ENCODE measurements around the gene RBM12.

The RBM12 gene

DNA sequence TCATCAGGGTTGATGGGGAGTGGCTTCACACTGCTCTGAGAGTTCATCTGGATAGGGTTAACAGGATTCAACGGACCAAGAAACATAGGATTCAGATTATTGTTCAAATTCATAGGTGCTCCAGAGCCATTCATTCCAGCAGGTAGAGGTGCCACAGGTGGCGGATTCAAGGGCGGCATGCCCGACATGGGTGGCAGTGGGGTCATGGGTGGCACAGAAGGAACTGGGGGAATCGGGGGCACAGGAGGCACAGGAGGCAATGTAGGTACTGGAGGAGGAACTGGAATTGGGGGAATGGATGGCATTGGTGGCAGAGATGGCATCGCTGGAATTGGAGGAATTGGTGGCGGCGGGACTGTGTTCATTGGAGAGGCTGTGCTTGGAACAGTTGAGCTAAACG is 10.3 kb downstream of the RBM12 start:
- in situ Hi-C loops (cut with HindIII; ENCODE audit: low sequenced_read_pairs): no loop called here
- TF ChIP-seq, protein P1, sequence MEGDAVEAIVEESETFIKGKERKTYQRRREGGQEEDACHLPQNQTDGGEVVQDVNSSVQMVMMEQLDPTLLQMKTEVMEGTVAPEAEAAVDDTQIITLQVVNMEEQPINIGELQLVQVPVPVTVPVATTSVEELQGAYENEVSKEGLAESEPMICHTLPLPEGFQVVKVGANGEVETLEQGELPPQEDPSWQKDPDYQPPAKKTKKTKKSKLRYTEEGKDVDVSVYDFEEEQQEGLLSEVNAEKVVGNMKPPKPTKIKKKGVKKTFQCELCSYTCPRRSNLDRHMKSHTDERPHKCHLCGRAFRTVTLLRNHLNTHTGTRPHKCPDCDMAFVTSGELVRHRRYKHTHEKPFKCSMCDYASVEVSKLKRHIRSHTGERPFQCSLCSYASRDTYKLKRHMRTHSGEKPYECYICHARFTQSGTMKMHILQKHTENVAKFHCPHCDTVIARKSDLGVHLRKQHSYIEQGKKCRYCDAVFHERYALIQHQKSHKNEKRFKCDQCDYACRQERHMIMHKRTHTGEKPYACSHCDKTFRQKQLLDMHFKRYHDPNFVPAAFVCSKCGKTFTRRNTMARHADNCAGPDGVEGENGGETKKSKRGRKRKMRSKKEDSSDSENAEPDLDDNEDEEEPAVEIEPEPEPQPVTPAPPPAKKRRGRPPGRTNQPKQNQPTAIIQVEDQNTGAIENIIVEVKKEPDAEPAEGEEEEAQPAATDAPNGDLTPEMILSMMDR (IDR thresholded peaks at IDR 0.05; ENCODE audit: low read depth, low read length, missing control alignments): no peak
- no peak for DNase-seq (ENCODE audit: low read depth)
- H3K4me3 ChIP-seq (ENCODE audit: low read depth, low read length): no peak overlapping the region

DNA sequence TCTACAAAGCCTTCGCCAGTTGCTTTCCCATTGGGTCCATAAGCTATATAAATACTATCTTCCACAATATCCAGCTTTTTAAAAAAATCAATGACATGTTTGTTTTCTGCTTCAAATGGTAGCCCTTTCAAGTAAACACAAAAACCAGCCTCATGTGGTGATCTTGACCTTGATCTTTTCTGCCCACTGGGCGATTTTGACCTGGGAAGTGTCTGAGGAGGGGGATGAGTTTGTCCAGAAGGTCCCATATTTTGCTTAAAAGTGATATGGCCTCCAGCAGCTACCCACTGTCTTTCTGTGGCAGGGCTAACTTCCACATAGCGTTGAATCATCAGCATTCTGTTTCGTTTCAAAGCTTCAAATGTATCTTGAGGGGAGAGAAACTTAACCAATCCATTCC is 10.8 kb downstream of the RBM12 start:
- no peak overlapping the region for H3K4me3 ChIP-seq (ENCODE audit: low read depth, low read length)
- TF ChIP-seq, protein P1 (IDR thresholded peaks at IDR 0.05; ENCODE audit: low read depth, low read length, missing control alignments): no peak
- in situ Hi-C loops (cut with HindIII; ENCODE audit: low sequenced_read_pairs): no loop called here
- no peak for DNase-seq (ENCODE audit: low read depth)

GRCh38 chr20:35653430-35653734 is 11.3 kb downstream of the RBM12 start:
- in situ Hi-C loops (cut with HindIII; ENCODE audit: low sequenced_read_pairs): no loop called here
- TF ChIP-seq, protein P1 (IDR thresholded peaks at IDR 0.05; ENCODE audit: low read depth, low read length, missing control alignments): no peak
- no peak overlapping the region for H3K4me3 ChIP-seq (ENCODE audit: low read depth, low read length)
- DNase-seq (ENCODE audit: low read depth): no peak

GRCh38 chr20:35652641-35653429 is 11.9 kb downstream of the RBM12 start:
- DNase-seq (ENCODE audit: low read depth): no peak
- H3K4me3 ChIP-seq (ENCODE audit: low read depth, low read length): no peak overlapping the region
- in situ Hi-C loops (cut with HindIII; ENCODE audit: low sequenced_read_pairs): no loop called here
- TF ChIP-seq, protein P1 (IDR thresholded peaks at IDR 0.05; ENCODE audit: low read depth, low read length, missing control alignments): no peak

DNA sequence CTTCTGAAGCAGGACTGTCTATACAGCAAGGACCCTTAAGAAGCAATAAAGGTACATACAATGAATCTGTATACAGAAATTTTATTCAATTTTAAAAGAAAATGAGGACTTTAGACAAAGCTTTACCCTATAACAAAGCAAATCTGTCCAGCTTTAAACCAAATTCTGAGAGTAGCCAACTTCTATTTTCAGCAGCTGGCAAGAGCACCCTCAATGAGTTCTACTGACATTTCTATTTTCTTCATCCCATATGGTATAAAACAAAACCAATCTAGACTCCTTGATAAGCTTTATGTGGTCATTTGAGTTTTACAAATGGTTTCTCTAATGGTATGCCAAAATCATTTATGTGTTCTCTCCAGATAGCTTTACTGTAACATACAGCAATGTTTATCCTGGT is 12.7 kb downstream of the RBM12 start:
- no peak overlapping the region for H3K4me3 ChIP-seq (ENCODE audit: low read depth, low read length)
- DNase-seq (ENCODE audit: low read depth): no peak
- TF ChIP-seq, protein P1 (IDR thresholded peaks at IDR 0.05; ENCODE audit: low read depth, low read length, missing control alignments): no peak
- in situ Hi-C loops (cut with HindIII; ENCODE audit: low sequenced_read_pairs): no loop called here

DNA sequence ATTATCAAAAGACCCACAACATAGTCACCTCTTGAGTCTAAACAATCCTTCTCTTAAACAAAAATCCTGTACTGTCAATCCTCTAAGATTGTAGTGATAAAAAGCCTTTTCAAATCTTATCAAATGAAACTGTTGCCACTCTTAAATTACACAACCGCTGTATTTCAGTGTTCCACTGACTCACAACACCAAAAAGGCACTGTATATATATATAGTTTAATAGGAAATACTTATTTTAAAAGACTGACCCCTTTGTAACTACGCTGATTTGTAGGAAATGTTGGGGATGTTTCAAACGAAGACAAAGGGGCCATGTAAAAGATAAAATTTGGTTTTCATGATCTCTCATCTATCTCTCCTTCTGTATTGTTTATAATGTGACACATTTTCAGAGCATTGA is 14.1 kb downstream of the RBM12 start:
- TF ChIP-seq, protein P1 (IDR thresholded peaks at IDR 0.05; ENCODE audit: low read depth, low read length, missing control alignments): no peak
- in situ Hi-C loops (cut with HindIII; ENCODE audit: low sequenced_read_pairs): no loop called here
- no peak for DNase-seq (ENCODE audit: low read depth)
- H3K4me3 ChIP-seq (ENCODE audit: low read depth, low read length): no peak overlapping the region

Data from astrocyte of the cerebellum (primary cell).